Measurements from ENCODE around the gene ZNF609. TPM values are rescaled to one million over a fixed set of nuclear protein-coding genes. Genes with fewer than 3 reads are reported as not detected.
A peak's percentile ranks its signal among the peaks of the same experiment; 100 is the strongest.
"Not testable (repeated sequence)": the region's sequence is repeated elsewhere in the genome, so short reads cannot be mapped to it uniquely, and the experiment has no call there.

Gene ZNF609
- total and polyA plus RNA-seq, 11 donors, result 5.8 to 24.5 (median 15.3) TPM

DNA sequence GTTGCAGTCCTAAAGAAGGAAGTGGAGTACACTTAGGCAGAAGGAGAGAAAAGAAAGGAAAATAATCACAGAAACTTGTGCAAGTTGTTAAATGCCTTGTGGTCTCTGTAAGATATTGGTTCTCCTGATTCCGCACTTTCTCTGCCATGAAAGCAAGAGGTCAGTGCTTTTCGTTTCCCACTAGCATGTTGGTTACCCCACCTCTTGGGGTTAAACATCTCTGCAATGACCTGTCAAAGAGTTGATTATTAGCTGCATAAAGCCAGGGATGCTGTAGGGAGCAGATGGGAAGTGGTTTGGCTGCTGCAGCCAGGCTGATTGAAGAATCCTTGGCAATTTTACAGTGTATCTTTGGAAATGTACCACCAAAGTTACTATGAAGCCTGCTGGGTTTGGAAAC, 33.3 kb downstream of the ZNF609 start:
- Histone ChIP-seq H3K4me3 (no peak overlapping the region), H3K9me3 (no peaks in the 10 kb centered on the region), H3K36me3 (peaks cover 0 to 11% (median 0%) of the 10 kb centered on the region in 9 donors), H3K4me1 (peaks cover 0 to 7% (median 0%) of the 10 kb centered on the region in 12 donors), H3K27ac (no peak overlapping the region), H3K27me3 (no peaks in the 10 kb centered on the region)
- DNase-seq (no peak), ATAC-seq (no peak)
- 84 to 91% (median 86%) methylated on average over 2 of the region's 2 CpGs for WGBS, 4 donors
- intact Hi-C loops (cut with DNase I), result no loop called here
- TF ChIP-seq, protein P1, sequence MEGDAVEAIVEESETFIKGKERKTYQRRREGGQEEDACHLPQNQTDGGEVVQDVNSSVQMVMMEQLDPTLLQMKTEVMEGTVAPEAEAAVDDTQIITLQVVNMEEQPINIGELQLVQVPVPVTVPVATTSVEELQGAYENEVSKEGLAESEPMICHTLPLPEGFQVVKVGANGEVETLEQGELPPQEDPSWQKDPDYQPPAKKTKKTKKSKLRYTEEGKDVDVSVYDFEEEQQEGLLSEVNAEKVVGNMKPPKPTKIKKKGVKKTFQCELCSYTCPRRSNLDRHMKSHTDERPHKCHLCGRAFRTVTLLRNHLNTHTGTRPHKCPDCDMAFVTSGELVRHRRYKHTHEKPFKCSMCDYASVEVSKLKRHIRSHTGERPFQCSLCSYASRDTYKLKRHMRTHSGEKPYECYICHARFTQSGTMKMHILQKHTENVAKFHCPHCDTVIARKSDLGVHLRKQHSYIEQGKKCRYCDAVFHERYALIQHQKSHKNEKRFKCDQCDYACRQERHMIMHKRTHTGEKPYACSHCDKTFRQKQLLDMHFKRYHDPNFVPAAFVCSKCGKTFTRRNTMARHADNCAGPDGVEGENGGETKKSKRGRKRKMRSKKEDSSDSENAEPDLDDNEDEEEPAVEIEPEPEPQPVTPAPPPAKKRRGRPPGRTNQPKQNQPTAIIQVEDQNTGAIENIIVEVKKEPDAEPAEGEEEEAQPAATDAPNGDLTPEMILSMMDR (IDR thresholded peaks at IDR 0.05), result no peak
- TF ChIP-seq POLR2A (IDR thresholded peaks at IDR 0.05), result no peak

DNA sequence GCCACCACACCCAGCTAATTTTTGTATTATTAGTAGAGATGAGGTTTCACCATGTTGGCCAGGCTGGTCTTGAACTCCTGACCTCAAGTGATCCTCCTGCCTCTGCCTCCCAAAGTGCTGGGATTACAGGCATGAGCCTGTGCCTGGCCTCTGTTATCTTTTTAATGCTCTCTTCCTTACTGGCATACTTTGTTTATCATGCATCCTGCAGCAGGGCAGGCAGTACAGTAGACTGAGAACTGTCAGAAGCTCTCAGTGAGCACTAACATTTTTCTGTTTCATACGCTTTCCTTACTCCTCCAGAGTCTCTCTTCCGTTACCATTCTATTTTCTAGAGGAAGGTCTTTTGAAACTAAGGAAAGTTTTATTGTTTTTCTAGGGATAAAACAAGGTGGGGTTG, 35.6 kb downstream of the ZNF609 start:
- 92 to 98% (median 95%) methylated on average over 2 of the region's 2 CpGs for WGBS, 4 donors
- H3K27me3 ChIP-seq; H3K9me3 ChIP-seq; intact Hi-C loops (cut with DNase I); DNase-seq; H3K4me3 ChIP-seq; ATAC-seq; H3K27ac ChIP-seq: not testable (repeated sequence)
- peaks cover 0 to 29% (median 11%) of the 10 kb centered on the region in 9 donors for H3K36me3 ChIP-seq
- H3K4me1 ChIP-seq, result peaks cover 0 to 11% (median 3%) of the 10 kb centered on the region in 12 donors

DNA sequence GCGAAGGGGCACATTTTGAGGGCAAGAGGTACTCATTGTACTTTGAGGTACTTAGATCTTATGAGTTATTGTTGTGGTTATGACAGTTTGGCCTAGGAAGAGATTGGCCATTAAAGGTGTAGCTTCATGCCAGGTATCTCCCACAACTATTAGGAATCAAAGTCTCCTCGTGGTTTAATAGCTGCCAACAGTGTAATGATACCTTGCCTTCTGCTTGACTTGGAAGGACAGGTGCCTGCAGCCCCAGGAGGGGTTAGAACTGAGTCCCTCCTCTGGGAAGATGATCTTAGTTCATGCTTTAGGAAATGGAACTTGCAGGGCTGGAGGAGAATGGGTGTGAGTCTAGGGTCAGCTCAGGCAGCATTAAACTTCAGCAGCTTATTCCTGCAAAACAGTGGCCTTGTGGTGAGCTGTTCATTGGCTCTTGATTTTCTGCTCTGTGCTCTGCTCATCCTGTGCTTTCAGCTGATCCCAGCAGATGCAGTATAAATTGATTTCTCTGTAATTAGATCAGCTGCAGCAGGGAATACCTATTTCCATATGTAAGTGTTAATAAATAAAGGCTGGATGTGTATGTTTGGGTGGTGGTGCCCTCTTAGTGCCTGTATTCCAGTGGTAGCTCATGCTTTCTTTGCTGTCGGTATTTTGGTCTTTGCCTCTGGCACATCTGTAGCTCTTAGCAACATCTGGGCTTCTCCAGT, 40.5 kb downstream of the ZNF609 start:
- Histone ChIP-seq H3K27me3 (no peaks in the 10 kb centered on the region), H3K36me3 (peaks cover 0 to 36% (median 17%) of the 10 kb centered on the region in 9 donors), H3K4me1 (peaks cover 2 to 47% (median 28%) of the 10 kb centered on the region in 12 donors), H3K9me3 (no peaks in the 10 kb centered on the region), H3K27ac (peak overlapping the region in 1 of 12 donors; percentile 40), H3K4me3 (no peak overlapping the region)
- intact Hi-C loops (cut with DNase I), result loop anchor here in 2 of 10 donors (1.0 to 5.0 kb wide), 2 partner anchors 21 to 39 kb away; partner anchors contain the start of gene ZNF609 (in 1 of the 2)
- ATAC-seq (no peak), DNase-seq (no peak)
- WGBS, 4 donors, result 57 to 78% (median 64%) methylated on average over 3 of the region's 3 CpGs
- TF ChIP-seq POLR2A (IDR thresholded peaks at IDR 0.05), result no peak
- TF ChIP-seq, protein P1 (IDR thresholded peaks at IDR 0.05), result no peak

DNA sequence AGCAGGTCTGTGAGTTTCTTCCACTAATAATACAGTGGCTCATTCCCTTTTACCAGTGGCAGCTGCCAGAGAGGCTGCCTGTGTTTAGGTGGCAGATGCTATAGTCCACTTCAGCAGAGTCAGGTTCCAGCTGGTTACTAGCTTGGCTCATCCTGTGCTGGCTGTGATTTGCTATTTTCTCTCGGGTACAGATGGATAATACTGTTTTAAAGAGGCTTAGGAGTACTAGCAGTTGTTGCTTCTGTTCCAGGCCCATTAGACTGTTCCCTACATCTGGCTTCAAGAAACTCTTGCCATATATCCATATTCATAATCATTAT, 41.0 kb downstream of the ZNF609 start:
- peaks cover 0 to 35% (median 17%) of the 10 kb centered on the region in 9 donors for H3K36me3 ChIP-seq

More for the DNA sequence above, 41.0 kb downstream of the ZNF609 start:
- WGBS, 4 donors, result 41 to 54% (median 46%) methylated on average over 1 of the region's 1 CpG
- ATAC-seq, result peak in 2 of 4 donors; percentile 21 to 27
- Histone ChIP-seq H3K27me3 (no peaks in the 10 kb centered on the region), H3K27ac (peak overlapping the region in 1 of 12 donors; percentile 40), H3K9me3 (no peaks in the 10 kb centered on the region), H3K4me1 (peaks cover 2 to 48% (median 28%) of the 10 kb centered on the region in 12 donors), H3K4me3 (no peak overlapping the region)
- TF ChIP-seq, protein P1 (IDR thresholded peaks at IDR 0.05), result no peak
- no peak for TF ChIP-seq POLR2A (IDR thresholded peaks at IDR 0.05)
- intact Hi-C loops (cut with DNase I), result loop anchor here in 2 of 10 donors (1.0 to 5.0 kb wide), 2 partner anchors 21 to 39 kb away; partner anchors contain the start of gene ZNF609 (in 1 of the 2)
- DNase-seq, result no peak
